HepG2 (cell line): Measurements from ENCODE around the gene USP40. TPM values are rescaled to one million over a fixed set of nuclear protein-coding genes. Genes with fewer than 3 reads are reported as not detected.

Source experiments
- ARID5B ChIP-seq: IDR thresholded peaks from 2 replicates; pipeline ENCODE4 v1.4.0; 2020; ENCODE audit warnings: mild to moderate bottlenecking, missing genetic modification reagents
- ETV5 ChIP-seq: IDR thresholded peaks from 2 replicates; pipeline ENCODE4 v1.6.1; 2018; ENCODE audit warnings: missing biosample characterization, missing genetic modification reagents, inconsistent platforms, borderline replicate concordance
- GPBP1L1 ChIP-seq: sonication (generic); formaldehyde crosslinking; IDR thresholded peaks from 2 replicates; pipeline ENCODE4 v1.5.0; 2020; ENCODE audit warnings: mild to moderate bottlenecking, missing genetic modification reagents
- HIVEP1 ChIP-seq: sonication (generic); formaldehyde crosslinking; IDR thresholded peaks from 2 replicates; pipeline ENCODE4 v1.4.0; 2020; ENCODE audit warnings: mild to moderate bottlenecking, missing genetic modification reagents
- NBN ChIP-seq: fragments of 450-650 bp; conservative IDR thresholded peaks from 2 replicates; pipeline ENCODE4 v1.6.1; 2017
- NFKBIZ ChIP-seq: IDR thresholded peaks from 2 replicates; pipeline ENCODE4 v1.6.1; 2018; ENCODE audit warnings: missing genetic modification reagents, missing compliant biosample characterization
- SPEN ChIP-seq: sonication (generic); formaldehyde crosslinking; IDR thresholded peaks from 2 replicates; pipeline ENCODE4 v1.5.1; 2020; ENCODE audit warnings: low read depth, mild to moderate bottlenecking, missing genetic modification reagents
- ZBTB1 ChIP-seq: sonication (generic); formaldehyde crosslinking; IDR thresholded peaks from 2 replicates; pipeline ENCODE4 v1.4.0; 2020; ENCODE audit warnings: missing genetic modification reagents, borderline replicate concordance
- ZBTB21 ChIP-seq: sonication (generic); formaldehyde crosslinking; IDR thresholded peaks from 2 replicates; pipeline ENCODE4 v1.4.0; 2020; ENCODE audit warnings: missing genetic modification reagents
- ZBTB8A ChIP-seq: sonication (generic); formaldehyde crosslinking; IDR thresholded peaks from 2 replicates; pipeline ENCODE4 v1.4.0; 2020; ENCODE audit warnings: mild to moderate bottlenecking, low read depth, missing genetic modification reagents, borderline replicate concordance
- ZNF17 ChIP-seq: sonication (generic); formaldehyde crosslinking; IDR thresholded peaks from 2 replicates; pipeline ENCODE4 v1.5.0; 2020; ENCODE audit warnings: mild to moderate bottlenecking, missing genetic modification reagents
- ZNF230 ChIP-seq: sonication (generic); formaldehyde crosslinking; IDR thresholded peaks from 2 replicates; pipeline ENCODE4 v1.4.0; 2020; ENCODE audit warnings: mild to moderate bottlenecking, missing genetic modification reagents
- ZNF24 ChIP-seq: fragments of 450-650 bp; IDR thresholded peaks from 2 replicates; pipeline ENCODE4 v1.6.1; 2017; ENCODE audit warnings: antibody characterized with exemption, mild to moderate bottlenecking
- ZNF737 ChIP-seq: sonication (generic); formaldehyde crosslinking; IDR thresholded peaks from 2 replicates; pipeline ENCODE4 v1.5.0; 2020; ENCODE audit warnings: missing genetic modification reagents, mild to moderate bottlenecking, borderline replicate concordance
- ZNF773 ChIP-seq: sonication (generic); formaldehyde crosslinking; IDR thresholded peaks from 2 replicates; pipeline ENCODE4 v1.4.0; 2020; ENCODE audit warnings: missing genetic modification reagents, borderline replicate concordance
- polyA plus RNA-seq, 8 experiments: library from polyadenylated mRNA; depleted of rRNA in 3 of 8; stranded (reverse) in 7 of 8; unstranded in 1 of 8; fragments of >200 nt; fragmentation: Illumina TruSeq in 4 of 8; extraction: Trizol in 4 of 8; gene quantifications; 2 replicates each; pipeline versions ENCODE4 v1.2.1 to v1.2.3, GENCODE V29; 2011 to 2016; ENCODE audit warnings: low read depth in 4 of 8, missing spikeins in 1 of 8, mixed read lengths in 1 of 8; ENCODE audit not compliant: insufficient read depth in 1 of 8
- total RNA-seq, 5 experiments: library from RNA; depleted of rRNA; stranded (reverse); fragments of >200 nt; fragmentation: Illumina TruSeq; extraction: Trizol; gene quantifications; 2 replicates each; pipeline ENCODE4 v1.2.3, GENCODE V29; 2016; ENCODE audit warnings: low read depth in 1 of 5
- TF ChIP-seq, protein P1 (sequence below): sonication (generic); formaldehyde crosslinking; IDR thresholded peaks from 2 replicates; pipeline ENCODE4 v1.5.1; 2020; ENCODE audit warnings: missing genetic modification reagents, mild to moderate bottlenecking, borderline replicate concordance
- TF ChIP-seq, protein P2 (sequence below): sonication (generic); formaldehyde crosslinking; IDR thresholded peaks from 2 replicates; pipeline ENCODE4 v1.4.0; 2020; ENCODE audit warnings: missing genetic modification reagents, mild to moderate bottlenecking, borderline replicate concordance

USP40 gene
- total and polyA plus RNA-seq, 2 of the 13 experiments (the other 11 are each of a cell fraction or from before 2014, with no cell fraction given) = 41.0 to 46.3 TPM

DNA sequence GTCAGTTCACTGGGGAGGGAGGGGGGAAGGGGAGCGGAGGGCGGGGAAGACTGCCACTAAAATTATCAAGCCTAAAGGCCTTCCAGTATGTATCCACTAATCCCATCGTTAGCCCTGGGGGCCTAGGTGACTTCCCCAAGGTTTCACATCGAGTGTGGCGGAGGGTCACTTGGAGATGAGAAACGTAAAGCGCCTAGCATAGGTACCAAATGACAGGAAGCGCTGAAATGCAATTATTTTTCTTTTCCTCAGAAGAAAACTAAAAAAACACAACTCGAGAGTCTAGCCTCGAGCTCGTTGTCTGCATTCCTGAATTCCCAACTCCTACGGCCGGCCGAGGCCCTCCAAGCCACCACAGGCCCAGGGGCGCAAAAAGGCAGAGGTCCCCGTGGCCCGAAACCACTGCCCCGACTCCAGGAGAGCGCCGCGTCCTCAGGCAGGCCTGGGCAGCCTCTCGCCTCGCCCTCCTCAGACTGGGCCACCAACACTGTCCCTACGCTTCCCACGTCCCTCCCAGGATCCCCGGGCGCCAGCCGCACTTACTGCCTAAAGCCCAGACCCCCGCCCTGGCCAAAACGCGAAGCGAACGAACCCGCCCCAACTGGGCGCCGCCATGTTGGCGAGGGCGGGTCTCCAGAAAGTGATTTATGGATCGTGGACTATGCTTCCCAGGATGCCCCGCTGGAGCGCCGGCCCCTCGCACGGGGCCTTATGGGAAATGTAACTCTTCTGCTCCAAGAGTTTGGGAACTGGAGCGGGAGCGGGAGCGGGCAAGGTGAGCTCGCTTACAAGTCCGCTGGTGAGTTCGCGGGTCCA is at the start of gene USP40 (continued):
- TF ChIP-seq, protein P1, sequence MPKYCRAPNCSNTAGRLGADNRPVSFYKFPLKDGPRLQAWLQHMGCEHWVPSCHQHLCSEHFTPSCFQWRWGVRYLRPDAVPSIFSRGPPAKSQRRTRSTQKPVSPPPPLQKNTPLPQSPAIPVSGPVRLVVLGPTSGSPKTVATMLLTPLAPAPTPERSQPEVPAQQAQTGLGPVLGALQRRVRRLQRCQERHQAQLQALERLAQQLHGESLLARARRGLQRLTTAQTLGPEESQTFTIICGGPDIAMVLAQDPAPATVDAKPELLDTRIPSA = peak; percentile 95; the same call in 1 of the 2 replicates
- TF ChIP-seq ZNF24 (no peak; the same call in 1 of the 2 replicates), ZNF17 (CRISPR knock-in tag) (no peak), SPEN (CRISPR knock-in tag) (peak; percentile 91), ZNF230 (peak; percentile 85), ZBTB21 (peak; percentile 49; the same call in 1 of the 2 replicates), NFKBIZ (CRISPR knock-in tag) (peak; percentile 68; the same call in 1 of the 2 replicates), GPBP1L1 (CRISPR knock-in tag) (no peak), NBN (no peak), ETV5 (peak; percentile 58; the same call in 1 of the 2 replicates), ZBTB1 (CRISPR knock-in tag) (no peak), ZNF773 (0 out of 2 replicates have a peak, but pooled peaks have one; percentile 81), ARID5B (CRISPR knock-in tag) (peak; percentile 79), ZBTB8A (CRISPR knock-in tag) (0 out of 2 replicates have a peak, but pooled peaks have one; percentile 40), ZNF737 (peak; percentile 99), HIVEP1 (CRISPR knock-in tag) (peak; percentile 88)
- TF ChIP-seq, protein P2, sequence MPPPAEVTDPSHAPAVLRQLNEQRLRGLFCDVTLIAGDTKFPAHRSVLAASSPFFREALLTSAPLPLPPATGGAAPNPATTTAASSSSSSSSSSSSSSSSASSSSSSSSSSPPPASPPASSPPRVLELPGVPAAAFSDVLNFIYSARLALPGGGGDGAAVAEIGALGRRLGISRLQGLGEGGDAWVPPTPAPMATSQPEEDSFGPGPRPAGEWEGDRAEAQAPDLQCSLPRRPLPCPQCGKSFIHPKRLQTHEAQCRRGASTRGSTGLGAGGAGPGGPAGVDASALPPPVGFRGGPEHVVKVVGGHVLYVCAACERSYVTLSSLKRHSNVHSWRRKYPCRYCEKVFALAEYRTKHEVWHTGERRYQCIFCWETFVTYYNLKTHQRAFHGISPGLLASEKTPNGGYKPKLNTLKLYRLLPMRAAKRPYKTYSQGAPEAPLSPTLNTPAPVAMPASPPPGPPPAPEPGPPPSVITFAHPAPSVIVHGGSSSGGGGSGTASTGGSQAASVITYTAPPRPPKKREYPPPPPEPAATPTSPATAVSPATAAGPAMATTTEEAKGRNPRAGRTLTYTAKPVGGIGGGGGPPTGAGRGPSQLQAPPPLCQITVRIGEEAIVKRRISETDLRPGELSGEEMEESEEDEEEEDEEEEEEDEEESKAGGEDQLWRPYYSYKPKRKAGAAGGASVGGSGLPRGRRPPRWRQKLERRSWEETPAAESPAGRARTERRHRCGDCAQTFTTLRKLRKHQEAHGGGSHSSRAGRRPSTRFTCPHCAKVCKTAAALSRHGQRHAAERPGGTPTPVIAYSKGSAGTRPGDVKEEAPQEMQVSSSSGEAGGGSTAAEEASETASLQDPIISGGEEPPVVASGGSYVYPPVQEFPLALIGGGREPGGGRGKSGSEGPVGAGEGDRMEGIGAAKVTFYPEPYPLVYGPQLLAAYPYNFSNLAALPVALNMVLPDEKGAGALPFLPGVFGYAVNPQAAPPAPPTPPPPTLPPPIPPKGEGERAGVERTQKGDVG (CRISPR knock-in tag) = 0 out of 2 replicates have a peak, but pooled peaks have one; percentile 70
